ENCODE results near the gene TRA2A. TPM values are rescaled to one million over a fixed set of nuclear protein-coding genes. Genes with fewer than 3 reads are reported as not detected.
A peak's percentile ranks its signal among the peaks of the same experiment; 100 is the strongest.

TRA2A gene
- total and polyA plus RNA-seq, 2 of the 13 experiments (the other 11 are each of a cell fraction or from before 2014, with no cell fraction given), result 39.1 to 41.6 TPM

GRCh38 chr7:23467291-23467805 lies 64.4 kb downstream of the TRA2A start:
- Histone ChIP-seq H3K79me2 (ENCODE audit: insufficient read depth, low read length) (peaks cover 90% of the 10 kb centered on the region), H3K27ac (ENCODE audit: extremely low read length, insufficient read depth, low read length) (peak overlapping the region; percentile 96), H4K20me1 (ENCODE audit: insufficient read depth, low read length) (peaks cover 27% of the 10 kb centered on the region), H3K36me3 (replicated peaks in 1 of 2; ENCODE audit: control insufficient read depth in 1 of 2, insufficient read depth in 2 of 2, low read length in 2 of 2) (0 out of 5 replicates have a peak, but pooled peaks cover 0 to 6% of the 10 kb centered on the region in 2 experiments), H3K9me3 (ENCODE audit: low read length) (no peaks in the 10 kb centered on the region), H3K4me3 (replicated peaks in 1 of 3; ENCODE audit: insufficient read depth in 1 of 3, low read depth in 2 of 3, low read length in 3 of 3) (peak overlapping the region; percentile 86 to 93 (median 91)), H2AFZ (ENCODE audit: low read length) (no peak overlapping the region), H3K27me3 (ENCODE audit: control insufficient read depth in 1 of 2, insufficient read depth in 2 of 2, low read length in 2 of 2) (no peaks in the 10 kb centered on the region; a peak in 1 of 5 replicates), H3K4me1 (ENCODE audit: insufficient read depth, low read length) (peaks cover 47% of the 10 kb centered on the region), H3K4me2 (ENCODE audit: low read depth, low read length) (peak overlapping the region; percentile 92), H3K9ac (ENCODE audit: insufficient read depth, low read depth, low read length) (peak overlapping the region; percentile 94)
- no peak for ATAC-seq
- no TSS peak for BruUV-seq (replicated peaks)
- ChIA-PET CTCF (ENCODE audit: low intra/inter-chr PET ratio, low total read pairs) (no interaction called here), POLR2A (interaction anchor here (0.8 to 2.2 kb wide), 12 partner anchors 9 to 194 kb away, joined by 3 to 8 read pairs (median 4); partner anchors contain the start of genes MALSU1 and TRA2A)
- in situ Hi-C loops (cut with HindIII; ENCODE audit: extremely low pct_ligation_motif_present, low pct_unique_long_range_greater_than_20kb), result no loop called here
- WGBS (ENCODE audit: low lambda C conversion rate), result under 1% methylated on average over 11 of the region's 11 CpGs
- no peak for FAIRE-seq
- intact Hi-C loops (cut with micrococcal nuclease; ENCODE audit: unreplicated experiment), result no loop called here
- DNase-seq (ENCODE audit: low spot score), result no peak
- TF ChIP-seq ZBTB10 (CRISPR knock-in tag; IDR thresholded peaks at IDR 0.05; ENCODE audit: borderline replicate concordance) (0 out of 2 replicates have a peak, but pooled peaks have one; percentile 13), RFX3 (CRISPR knock-in tag; IDR thresholded peaks at IDR 0.05) (no peak), SIX4 (CRISPR knock-in tag; IDR thresholded peaks at IDR 0.05) (no peak), THAP11 (CRISPR knock-in tag; IDR thresholded peaks at IDR 0.05) (0 out of 2 replicates have a peak, but pooled peaks have one; percentile 14), POGK (CRISPR knock-in tag; conservative IDR thresholded peaks at IDR 0.05) (0 out of 2 replicates have a peak, but pooled peaks have one; percentile 35), ZNF816 (CRISPR knock-in tag; IDR thresholded peaks at IDR 0.05; ENCODE audit: borderline replicate concordance) (0 out of 2 replicates have a peak, but pooled peaks have one; percentile 37)

Data from HepG2 (cell line).